Muscle layer of duodenum (tissue), 2 donors: Measurements from ENCODE around the gene KLK11.

Source experiments
- H3K27ac ChIP-seq: one replicate; pipeline ENCODE4 v1.7.0; 2013; ENCODE audit warnings: mild to moderate bottlenecking, low read length
- H3K27me3 ChIP-seq: one replicate; pipeline ENCODE4 v1.7.0; 2013; ENCODE audit warnings: low read depth, mild to moderate bottlenecking, control low read depth, low read length
- H3K36me3 ChIP-seq, 2 donors: one replicate each; pipeline ENCODE4 v1.7.0; 2013; ENCODE audit warnings: low read length in 2 of 2, control low read depth in 1 of 2, mild to moderate bottlenecking in 1 of 2; ENCODE audit not compliant: insufficient read depth in 2 of 2, control insufficient read depth in 1 of 2
- H3K4me1 ChIP-seq, 2 donors: one replicate each; pipeline ENCODE4 v1.7.0; 2013; ENCODE audit warnings: low read length in 2 of 2, mild to moderate bottlenecking in 2 of 2, control low read depth in 1 of 2, moderate library complexity in 1 of 2; ENCODE audit not compliant: insufficient read depth in 2 of 2, control insufficient read depth in 1 of 2
- H3K4me3 ChIP-seq, 2 donors: one replicate each; pipeline ENCODE4 v1.7.0; 2013; ENCODE audit warnings: low read length in 2 of 2, low read depth in 1 of 2, mild to moderate bottlenecking in 1 of 2
- H3K9me3 ChIP-seq, 2 donors: one replicate each; pipeline ENCODE4 v1.7.0; 2013; ENCODE audit warnings: low read length in 2 of 2, control low read depth in 1 of 2, mild to moderate bottlenecking in 1 of 2; ENCODE audit not compliant: control insufficient read depth in 1 of 2
- donor health status: healthy.

Gene KLK11

GRCh38 chr19:51026554-51026831, at the start of gene KLK11:
Gene KLK11 (minus strand): TSS chr19:51026616. CDS start chr19:51025631, 985 bp downstream.
- Histone ChIP-seq H3K27me3 (no peaks in the 10 kb centered on the region), H3K4me1 (no peaks in the 10 kb centered on the region), H3K36me3 (no peaks in the 10 kb centered on the region), H3K9me3 (no peaks in the 10 kb centered on the region), H3K27ac (no peak within 1 kb of the TSS), H3K4me3 (no peak within 1 kb of the TSS)

GRCh38 chr19:51075998-51076397, 49.6 kb upstream of the KLK11 start:
- H3K9me3 ChIP-seq: peaks cover 0 to 6% of the 10 kb centered on the region in 2 donors
- no peak overlapping the region for H3K4me3 ChIP-seq
- no peaks in the 10 kb centered on the region for H3K4me1 ChIP-seq
- no peaks in the 10 kb centered on the region for H3K36me3 ChIP-seq
- no peak overlapping the region for H3K27ac ChIP-seq
- H3K27me3 ChIP-seq: no peaks in the 10 kb centered on the region

GRCh38 chr19:51071095-51071405, 44.6 kb upstream of the KLK11 start:
- peaks cover 0 to 6% of the 10 kb centered on the region in 2 donors for H3K9me3 ChIP-seq
- no peak overlapping the region for H3K4me3 ChIP-seq
- no peaks in the 10 kb centered on the region for H3K4me1 ChIP-seq
- H3K27ac ChIP-seq: no peak overlapping the region
- H3K27me3 ChIP-seq: no peaks in the 10 kb centered on the region
- H3K36me3 ChIP-seq: no peaks in the 10 kb centered on the region

GRCh38 chr19:51070334-51071094, 44.1 kb upstream of the KLK11 start:
- no peaks in the 10 kb centered on the region for H3K36me3 ChIP-seq
- H3K27ac ChIP-seq: no peak overlapping the region
- H3K4me1 ChIP-seq: no peaks in the 10 kb centered on the region
- no peak overlapping the region for H3K4me3 ChIP-seq
- peaks cover 0 to 6% of the 10 kb centered on the region in 2 donors for H3K9me3 ChIP-seq
- peaks cover 2% of the 10 kb centered on the region for H3K27me3 ChIP-seq

GRCh38 chr19:51066393-51067186, 40.2 kb upstream of the KLK11 start:
- no peak overlapping the region for H3K4me3 ChIP-seq
- H3K4me1 ChIP-seq: peaks cover 0 to 3% of the 10 kb centered on the region in 2 donors
- H3K36me3 ChIP-seq: no peaks in the 10 kb centered on the region
- no peak overlapping the region for H3K27ac ChIP-seq
- peaks cover 18% of the 10 kb centered on the region for H3K27me3 ChIP-seq
- no peaks in the 10 kb centered on the region for H3K9me3 ChIP-seq

- H3K4me3 ChIP-seq: no peak overlapping the region
- H3K27me3 ChIP-seq: peaks cover 18% of the 10 kb centered on the region
- H3K4me1 ChIP-seq: peaks cover 0 to 3% of the 10 kb centered on the region in 2 donors
Observed at GRCh38 chr19:51065221-51065960, 39.0 kb upstream of the KLK11 start.

GRCh38 chr19:51064534-51065220, 38.3 kb upstream of the KLK11 start, which contains the start of gene KLK13:
Gene KLK13 (minus strand): TSS chr19:51065092. CDS start chr19:51065067, 25 bp downstream.
- Histone ChIP-seq H3K27ac (no peak within 1 kb of the TSS), H3K9me3 (no peaks in the 10 kb centered on the region), H3K4me1 (peaks cover 0 to 3% of the 10 kb centered on the region in 2 donors), H3K36me3 (no peaks in the 10 kb centered on the region), H3K27me3 (peaks cover 18% of the 10 kb centered on the region), H3K4me3 (no peak within 1 kb of the TSS)

More at GRCh38 chr19:51065221-51065960, 39.0 kb upstream of the KLK11 start:
- Histone ChIP-seq H3K9me3 (no peaks in the 10 kb centered on the region), H3K27ac (no peak overlapping the region), H3K36me3 (no peaks in the 10 kb centered on the region)

- Histone ChIP-seq H3K4me3 (no peak overlapping the region), H3K27ac (no peak overlapping the region), H3K27me3 (peaks cover 18% of the 10 kb centered on the region), H3K9me3 (no peaks in the 10 kb centered on the region), H3K4me1 (peaks cover 0 to 3% of the 10 kb centered on the region in 2 donors), H3K36me3 (no peaks in the 10 kb centered on the region)
Observed at GRCh38 chr19:51063664-51064063, 37.2 kb upstream of the KLK11 start.

GRCh38 chr19:51060973-51061372, 34.6 kb upstream of the KLK11 start:
- Histone ChIP-seq H3K9me3 (no peaks in the 10 kb centered on the region), H3K27me3 (peaks cover 18% of the 10 kb centered on the region), H3K36me3 (no peaks in the 10 kb centered on the region), H3K27ac (no peak overlapping the region), H3K4me1 (peaks cover 0 to 3% of the 10 kb centered on the region in 2 donors), H3K4me3 (no peak overlapping the region)

GRCh38 chr19:51060336-51060735, 33.9 kb upstream of the KLK11 start:
- no peak overlapping the region for H3K27ac ChIP-seq
- H3K9me3 ChIP-seq: no peaks in the 10 kb centered on the region
- peaks cover 14% of the 10 kb centered on the region for H3K27me3 ChIP-seq
- H3K4me1 ChIP-seq: peaks cover 0 to 3% of the 10 kb centered on the region in 2 donors
- H3K4me3 ChIP-seq: no peak overlapping the region
- H3K36me3 ChIP-seq: no peaks in the 10 kb centered on the region

- H3K27ac ChIP-seq: no peak overlapping the region
- no peaks in the 10 kb centered on the region for H3K9me3 ChIP-seq
- H3K27me3 ChIP-seq: peaks cover 11% of the 10 kb centered on the region
- no peaks in the 10 kb centered on the region for H3K36me3 ChIP-seq
- peaks cover 0 to 2% of the 10 kb centered on the region in 2 donors for H3K4me1 ChIP-seq
- no peak overlapping the region for H3K4me3 ChIP-seq
Observed at GRCh38 chr19:51059715-51060114, 33.3 kb upstream of the KLK11 start.
